Activated naive CD8-positive, alpha-beta T cell treated with anti-CD3 and anti-CD28 coated beads, Interleukin-2, amount 10 ng/mL, durations not matched to agents 7 days and 5 days (primary cell): ENCODE data around the gene SH3BGRL3. TPM values are rescaled to one million over a fixed set of nuclear protein-coding genes. Genes with fewer than 3 reads are reported as not detected.

ENCODE experiments used
- total RNA-seq, 2 experiments: library from RNA; stranded (reverse); gene quantifications; one replicate each; pipeline ENCODE4 v1.2.3, GENCODE V29; 2021

The SH3BGRL3 gene
- total RNA-seq, 2 experiments from 2014 or later, result 531 to 542 TPM

Other genes with a start within 250 kb of the SH3BGRL3 start
- not detected for gene SLC30A2, start 234.0 kb upstream of the SH3BGRL3 start, total RNA-seq
- gene TRIM63, start 212.5 kb upstream of the SH3BGRL3 start, total RNA-seq, result not detected
- 10 to 100 TPM; 21.2 to 22.1 TPM for gene PDIK1L, start 168.3 kb upstream of the SH3BGRL3 start, total RNA-seq
- not detected for gene FAM110D, start 121.0 kb upstream of the SH3BGRL3 start, total RNA-seq
- gene C1orf232, start 111.1 kb upstream of the SH3BGRL3 start, total RNA-seq, result not detected
- gene ZNF593, start 110.2 kb upstream of the SH3BGRL3 start, total RNA-seq, result 10 to 100 TPM; 26.5 to 31.0 TPM
- gene ZNF593OS, start 108.3 kb upstream of the SH3BGRL3 start, total RNA-seq, result not detected
- gene CNKSR1, start 102.6 kb upstream of the SH3BGRL3 start, total RNA-seq, result 1 to 10 TPM; 4.5 to 6.0 TPM
- gene CATSPER4, start 89.5 kb upstream of the SH3BGRL3 start, total RNA-seq, result not detected
- 10 to 100 TPM; 36.0 to 37.2 TPM for gene CEP85, start 45.9 kb upstream of the SH3BGRL3 start, total RNA-seq
- gene UBXN11, start 26.6 kb downstream of the SH3BGRL3 start, total RNA-seq, result 10 to 100 TPM; 60.5 to 64.1 TPM
- gene CD52, start 37.9 kb downstream of the SH3BGRL3 start, total RNA-seq, result 1,000 to 10,000 TPM; 1,078 to 1,088 TPM
- gene CRYBG2, start 74.0 kb downstream of the SH3BGRL3 start, total RNA-seq, result 10 to 100 TPM in 1 of 2 experiments, 1 to 10 TPM in 1; 7.9 to 10.3 TPM
- 1 to 10 TPM; 9.3 to 9.9 TPM for gene ZNF683, start 92.7 kb downstream of the SH3BGRL3 start, total RNA-seq
- gene LIN28A, start 130.7 kb downstream of the SH3BGRL3 start, total RNA-seq, result not detected
- gene DHDDS, start 152.2 kb downstream of the SH3BGRL3 start, total RNA-seq, result 10 to 100 TPM; 45.9 to 48.2 TPM
- gene HMGN2, start 192.4 kb downstream of the SH3BGRL3 start, total RNA-seq, result 100 to 1,000 TPM; 812 to 846 TPM
- gene RPS6KA1, start 249.7 kb downstream of the SH3BGRL3 start, total RNA-seq, result 100 to 1,000 TPM; 138 to 153 TPM